CD4-positive, alpha-beta T cell (primary cell): Measurements from ENCODE around the gene SBNO2. TPM values are rescaled to one million over a fixed set of nuclear protein-coding genes. Genes with fewer than 3 reads are reported as not detected.

ENCODE experiments used
- ATAC-seq: fragments of 200-7000 bp; cut with Tn5 transposase; one replicate; pipeline ENCODE4 v1.10.0; 2022; ENCODE audit warnings: mild to moderate bottlenecking; ENCODE audit not compliant: poor library complexity
- CTCF ChIA-PET: fragments of 350-600 bp; sonication (Branson Sonifier 250); formaldehyde crosslinking; loops from one replicate; lab custom pipeline; 2021; ENCODE audit warnings: antibody characterized with exemption, inconsistent platforms; lab: Charles Lee
- POLR2A ChIA-PET: fragments of 350-600 bp; sonication (Branson Sonifier 250); formaldehyde crosslinking; loops from one replicate; lab custom pipeline; 2021; ENCODE audit warnings: antibody characterized with exemption, inconsistent platforms; lab: Charles Lee
- DNase-seq, 14 experiments: peaks; one replicate each; pipeline ENCODE4 v3.0.0-alpha.2; 2013 to 2020; ENCODE audit warnings: mixed read lengths in 2 of 14
- H3K27ac ChIP-seq, 2 donors: one replicate each; pipeline versions ENCODE4 v1.5.1 to v1.7.0; 2013; ENCODE audit warnings: low read length in 2 of 2, low read depth in 1 of 2, mild to moderate bottlenecking in 1 of 2
- H3K27me3 ChIP-seq, 2 experiments: 1 replicate in 1 of 2; 2 replicates in 1 of 2; pipeline versions ENCODE4 v1.6.1 to v1.7.0; 2013; ENCODE audit warnings: low read length in 2 of 2, control low read depth in 1 of 2, mild to moderate bottlenecking in 1 of 2, moderate library complexity in 1 of 2; ENCODE audit not compliant: insufficient read depth in 2 of 2, control insufficient read depth in 1 of 2
- H3K36me3 ChIP-seq: one replicate; pipeline ENCODE4 v1.6.1; 2013; ENCODE audit warnings: low read length, control low read depth; ENCODE audit not compliant: insufficient read depth
- H3K4me1 ChIP-seq: one replicate; pipeline ENCODE4 v1.6.1; 2013; ENCODE audit warnings: low read length, control low read depth; ENCODE audit not compliant: insufficient read depth
- H3K4me3 ChIP-seq: one replicate; pipeline ENCODE4 v1.5.1; 2013; ENCODE audit warnings: mild to moderate bottlenecking, low read length, moderate library complexity
- H3K9me3 ChIP-seq, 2 experiments: 1 replicate in 1 of 2; 2 replicates in 1 of 2; pipeline versions ENCODE4 v1.6.1 to v1.7.0; 2013; ENCODE audit warnings: low read length in 2 of 2, mild to moderate bottlenecking in 2 of 2, control low read depth in 1 of 2, moderate library complexity in 1 of 2; ENCODE audit not compliant: control insufficient read depth in 1 of 2, insufficient read depth in 1 of 2
- H3K27ac Mint-ChIP-seq: one replicate; pipeline ENCODE4 v1.8.0; 2020; ENCODE audit warnings: mixed read lengths
- H3K27me3 Mint-ChIP-seq: one replicate; pipeline ENCODE4 v1.8.0; 2021; ENCODE audit warnings: mixed read lengths
- H3K36me3 Mint-ChIP-seq: one replicate; pipeline ENCODE4 v1.8.0; 2021; ENCODE audit warnings: low read depth, mixed read lengths
- H3K4me1 Mint-ChIP-seq: one replicate; pipeline ENCODE4 v1.8.0; 2021; ENCODE audit warnings: low read depth, mixed read lengths
- H3K4me3 Mint-ChIP-seq: one replicate; pipeline ENCODE4 v1.8.0; 2020; ENCODE audit warnings: mild to moderate bottlenecking, mixed read lengths
- H3K9me3 Mint-ChIP-seq: one replicate; pipeline ENCODE4 v1.8.0; 2020; ENCODE audit warnings: mixed read lengths
- intact Hi-C, 2 experiments: fragments of 100-400 bp; cut with DNase I in 1 of 2; cut with micrococcal nuclease in 1 of 2; formaldehyde crosslinking; loops; one replicate each; pipeline versions ENCODE4 v1.15.1 to v1.9.0; 2023 to 2025; cut with DNase I, micrococcal nuclease
- total RNA-seq, 174 experiments: library from RNA in 2 of 174; stranded (reverse) in 2 of 174; gene quantifications; one replicate each; pipeline ENCODE4 v1.2.3 and lab custom pipeline; 2021 to 2026
- TF ChIP-seq, protein P1 (sequence below): fragments of 200-600 bp; IDR thresholded peaks from one replicate; pipeline ENCODE4 v1.8.0; 2022; ENCODE audit warnings: antibody characterized with exemption, mild to moderate bottlenecking

The SBNO2 gene
- total RNA-seq, 2 experiments from 2014 or later: 126 to 137 TPM

DNA sequence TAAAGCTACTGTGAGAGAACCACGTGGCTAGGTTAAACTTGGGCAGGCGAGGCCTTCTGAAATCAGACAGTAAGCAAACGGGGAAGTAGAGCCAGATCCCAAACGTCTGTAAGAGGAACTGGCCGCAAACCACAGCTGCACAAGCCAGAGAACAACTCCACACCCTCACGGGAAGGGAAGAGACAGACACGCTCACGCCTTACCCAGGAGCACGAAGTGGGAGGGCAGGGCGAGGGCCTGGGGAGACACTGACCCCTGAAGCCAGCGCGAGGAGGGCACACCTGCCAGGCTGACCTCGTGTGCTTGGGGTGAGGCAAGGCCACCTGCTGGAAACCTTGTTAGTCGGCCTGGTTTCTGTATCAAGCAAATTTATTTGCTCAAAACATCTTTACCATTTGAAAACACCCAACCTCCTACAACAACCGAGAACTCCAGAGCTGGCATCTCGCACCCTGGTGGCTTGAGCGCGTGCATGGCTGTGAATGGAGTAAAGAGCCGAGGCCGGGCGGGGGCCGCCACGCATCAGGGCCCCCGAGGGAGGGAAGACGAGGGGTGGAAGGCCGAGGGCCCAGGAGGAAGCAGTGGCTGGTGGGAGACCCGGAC, 86.2 kb downstream of the SBNO2 start:
- peaks cover 87% of the 10 kb centered on the region for H3K36me3 ChIP-seq
- peaks cover 27% of the 10 kb centered on the region for H3K4me1 Mint-ChIP-seq
- no peaks in the 10 kb centered on the region for H3K9me3 ChIP-seq
- TF ChIP-seq, protein P1, sequence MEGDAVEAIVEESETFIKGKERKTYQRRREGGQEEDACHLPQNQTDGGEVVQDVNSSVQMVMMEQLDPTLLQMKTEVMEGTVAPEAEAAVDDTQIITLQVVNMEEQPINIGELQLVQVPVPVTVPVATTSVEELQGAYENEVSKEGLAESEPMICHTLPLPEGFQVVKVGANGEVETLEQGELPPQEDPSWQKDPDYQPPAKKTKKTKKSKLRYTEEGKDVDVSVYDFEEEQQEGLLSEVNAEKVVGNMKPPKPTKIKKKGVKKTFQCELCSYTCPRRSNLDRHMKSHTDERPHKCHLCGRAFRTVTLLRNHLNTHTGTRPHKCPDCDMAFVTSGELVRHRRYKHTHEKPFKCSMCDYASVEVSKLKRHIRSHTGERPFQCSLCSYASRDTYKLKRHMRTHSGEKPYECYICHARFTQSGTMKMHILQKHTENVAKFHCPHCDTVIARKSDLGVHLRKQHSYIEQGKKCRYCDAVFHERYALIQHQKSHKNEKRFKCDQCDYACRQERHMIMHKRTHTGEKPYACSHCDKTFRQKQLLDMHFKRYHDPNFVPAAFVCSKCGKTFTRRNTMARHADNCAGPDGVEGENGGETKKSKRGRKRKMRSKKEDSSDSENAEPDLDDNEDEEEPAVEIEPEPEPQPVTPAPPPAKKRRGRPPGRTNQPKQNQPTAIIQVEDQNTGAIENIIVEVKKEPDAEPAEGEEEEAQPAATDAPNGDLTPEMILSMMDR: peak; percentile 5
- intact Hi-C loops: loop anchor here (1.0 to 2.0 kb wide), 2 partner anchors 11 to 19 kb away; no protein-coding TSS in a partner anchor
- H3K27ac ChIP-seq: peak overlapping the region; percentile 59 to 68
- peak overlapping the region; percentile 71 for H3K4me3 Mint-ChIP-seq
- H3K27ac Mint-ChIP-seq: peak overlapping the region; percentile 82
- CTCF ChIA-PET: interaction anchor here (0.7 to 6.5 kb wide), 10 partner anchors 8 to 224 kb away, joined by 3 to 42 read pairs (median 5); partner anchors contain the start of genes ABCA7 and ARHGAP45
- no peaks in the 10 kb centered on the region for H3K27me3 ChIP-seq
- peak in 10 of 14 experiments; percentile 44 to 87 (median 63) for DNase-seq
- H3K27me3 Mint-ChIP-seq: no peaks in the 10 kb centered on the region
- H3K4me1 ChIP-seq: peaks cover 77% of the 10 kb centered on the region
- H3K9me3 Mint-ChIP-seq: no peaks in the 10 kb centered on the region
- H3K4me3 ChIP-seq: no peak overlapping the region
- peak; percentile 58 for ATAC-seq
- H3K36me3 Mint-ChIP-seq: peaks cover 64% of the 10 kb centered on the region
- POLR2A ChIA-PET: interaction anchor here (0.6 to 19.1 kb wide), 20 partner anchors 9 to 1965 kb away, joined by 3 to 1253 read pairs (median 8); partner anchors contain the start of genes ABCA7, ARHGAP45, CNN2 and FAM174C

DNA sequence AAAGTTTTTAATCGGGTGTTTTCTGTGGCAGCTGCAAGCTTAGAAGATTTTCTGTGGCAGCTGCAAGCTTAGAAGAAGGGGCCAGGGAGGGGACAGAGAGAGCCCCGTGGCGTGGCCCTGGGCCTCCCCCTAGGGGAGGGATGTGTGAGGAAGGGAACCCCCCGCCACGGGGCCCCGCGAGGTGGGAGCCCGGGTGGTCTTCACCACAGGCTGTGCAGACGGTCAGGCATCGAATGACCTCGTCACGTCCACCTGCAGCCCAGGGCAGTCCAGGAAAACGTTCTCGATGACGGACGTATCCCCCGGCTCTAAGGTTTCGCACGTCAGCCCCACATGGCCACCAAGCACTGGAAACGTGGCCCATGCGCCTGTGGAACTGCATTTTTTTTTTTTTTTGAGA, 87.5 kb downstream of the SBNO2 start:
- ChIA-PET POLR2A (interaction anchor here (0.8 to 19.1 kb wide), 13 partner anchors 8 to 183 kb away, joined by 4 to 1253 read pairs (median 15); partner anchors contain the start of genes ABCA7, ARHGAP45, CIRBP and CNN2), CTCF (interaction anchor here (1.4 to 6.5 kb wide), 3 partner anchors 19 to 158 kb away, joined by 3 to 42 read pairs (median 6); partner anchors contain the start of gene ARHGAP45)

More for the DNA sequence above, 87.5 kb downstream of the SBNO2 start:
- no peak for ATAC-seq
- H3K9me3 Mint-ChIP-seq: no peaks in the 10 kb centered on the region
- no peak overlapping the region for H3K4me3 ChIP-seq
- peaks cover 71% of the 10 kb centered on the region for H3K36me3 Mint-ChIP-seq
- intact Hi-C loops: loop anchor here (1.0 to 2.0 kb wide), 2 partner anchors 9 to 18 kb away; no protein-coding TSS in a partner anchor
- DNase-seq: peak in 1 of 14 experiments; percentile 42
- H3K4me1 Mint-ChIP-seq: peaks cover 35% of the 10 kb centered on the region
- H3K27ac ChIP-seq: peak overlapping the region in 1 of 2 donors; percentile 68
- H3K4me1 ChIP-seq: peaks cover 88% of the 10 kb centered on the region
- peak overlapping the region; percentile 49 for H3K27ac Mint-ChIP-seq
- no peaks in the 10 kb centered on the region for H3K27me3 Mint-ChIP-seq
- no peaks in the 10 kb centered on the region for H3K9me3 ChIP-seq
- no peak overlapping the region for H3K4me3 Mint-ChIP-seq
- H3K36me3 ChIP-seq: peaks cover 89% of the 10 kb centered on the region
- no peaks in the 10 kb centered on the region for H3K27me3 ChIP-seq
- TF ChIP-seq, protein P1: no peak
